HG03558 (cell line): ENCODE results near the gene RGS13.

ENCODE experiments used
- ATAC-seq: cut with Tn5 transposase; IDR thresholded peaks from one replicate; pipeline ENCODE4 v1.9.1; 2021; ENCODE audit warnings: moderate number of reproducible peaks; ENCODE audit not compliant: unreplicated experiment; ENCODE audit errors: extremely low read depth

Gene RGS13

DNA sequence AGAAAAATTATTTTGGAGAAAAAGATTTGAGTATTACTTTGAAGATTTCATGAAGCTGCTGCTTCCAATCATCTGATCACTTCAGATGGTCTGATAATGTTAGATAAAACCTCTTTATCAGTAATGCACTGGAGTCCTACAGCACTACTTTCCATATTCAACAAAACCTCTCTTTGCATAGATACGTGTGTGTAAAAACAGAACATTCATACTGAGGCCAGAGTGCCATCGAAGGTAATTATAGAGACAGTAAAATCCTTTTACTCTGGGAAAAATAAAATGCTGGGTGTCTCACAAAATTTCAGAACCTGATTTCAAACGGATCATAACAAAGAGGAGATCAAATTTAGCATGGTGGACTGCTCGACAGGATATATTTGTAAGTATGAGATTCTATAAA lies at the start of gene RGS13:
RGS13 (plus strand) TSS at position 209 of the 400 bp plus-strand sequence. CDS start 8,188 bp downstream, outside the sequence.
- no peak for ATAC-seq

GRCh38 chr1:192587386-192588266 lies 48.3 kb upstream of the RGS13 start:
- no peak for ATAC-seq

- ATAC-seq: no peak
Measured at GRCh38 chr1:192588546-192588945, 47.4 kb upstream of the RGS13 start.

- ATAC-seq: no peak
Measured at GRCh38 chr1:192589813-192590212, 46.1 kb upstream of the RGS13 start.

GRCh38 chr1:192592517-192592916 lies 43.4 kb upstream of the RGS13 start:
- no peak for ATAC-seq

GRCh38 chr1:192592981-192593708 lies 42.8 kb upstream of the RGS13 start:
- ATAC-seq: no peak

DNA sequence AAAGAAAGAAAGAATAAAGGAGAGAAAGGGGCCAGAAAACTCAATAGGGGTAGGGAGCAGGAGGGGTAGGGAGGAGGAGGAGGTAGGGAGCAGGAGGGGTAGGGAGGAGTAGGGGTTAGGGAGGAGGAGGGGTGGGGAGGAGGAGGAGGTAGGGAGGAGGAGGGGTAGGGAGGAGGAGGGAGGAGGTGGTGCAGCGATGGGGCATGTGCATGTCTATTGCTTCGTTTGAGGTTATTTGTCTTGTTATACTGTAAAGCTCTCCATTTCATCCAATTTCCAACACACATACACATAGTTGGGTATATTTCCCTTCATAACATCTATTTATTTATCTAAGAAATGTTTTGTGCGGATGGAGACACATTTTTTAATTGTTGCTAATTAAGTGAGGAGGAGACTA lies 40.6 kb upstream of the RGS13 start:
- ATAC-seq: no peak

- no peak for ATAC-seq
Measured at GRCh38 chr1:192598589-192598988, 37.4 kb upstream of the RGS13 start.

GRCh38 chr1:192600275-192600674 lies 35.7 kb upstream of the RGS13 start:
- no peak for ATAC-seq

- peak; percentile 29 for ATAC-seq
Measured at GRCh38 chr1:192601143-192601542, 34.8 kb upstream of the RGS13 start.

GRCh38 chr1:192601567-192601966 lies 34.4 kb upstream of the RGS13 start:
- ATAC-seq: no peak

GRCh38 chr1:192602757-192603156 lies 33.2 kb upstream of the RGS13 start:
- ATAC-seq: no peak

DNA sequence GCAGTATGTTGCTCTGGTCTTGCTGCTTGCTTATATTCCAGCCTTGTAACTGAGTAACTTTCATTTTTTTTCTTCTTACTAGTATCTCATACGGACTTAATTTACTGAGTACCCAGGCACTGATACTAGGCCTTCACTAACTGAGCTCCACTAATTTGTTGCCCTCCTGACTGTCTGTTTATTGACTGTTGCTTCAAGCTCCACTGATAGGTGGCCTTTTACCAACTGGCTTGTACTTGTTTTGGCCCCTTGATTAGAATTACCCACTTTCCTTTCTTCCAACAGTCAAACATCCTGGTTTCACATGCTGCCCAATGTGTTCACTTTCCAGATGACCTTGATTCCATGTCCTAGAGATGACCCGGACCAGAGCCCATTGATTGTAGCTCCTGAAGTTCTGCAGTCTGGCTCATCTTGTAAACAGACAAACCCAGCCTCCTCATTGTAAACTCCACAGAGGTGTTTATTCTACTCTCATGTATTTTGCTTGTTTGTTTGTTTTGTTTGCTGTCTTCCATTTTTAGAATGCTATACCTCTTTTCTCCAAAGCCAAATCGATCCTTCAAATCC lies 32.6 kb upstream of the RGS13 start:
- ATAC-seq: no peak

GRCh38 chr1:192604979-192605620 lies 30.8 kb upstream of the RGS13 start:
- peak; percentile 20 for ATAC-seq

GRCh38 chr1:192608671-192609070 lies 27.3 kb upstream of the RGS13 start:
- ATAC-seq: no peak

DNA sequence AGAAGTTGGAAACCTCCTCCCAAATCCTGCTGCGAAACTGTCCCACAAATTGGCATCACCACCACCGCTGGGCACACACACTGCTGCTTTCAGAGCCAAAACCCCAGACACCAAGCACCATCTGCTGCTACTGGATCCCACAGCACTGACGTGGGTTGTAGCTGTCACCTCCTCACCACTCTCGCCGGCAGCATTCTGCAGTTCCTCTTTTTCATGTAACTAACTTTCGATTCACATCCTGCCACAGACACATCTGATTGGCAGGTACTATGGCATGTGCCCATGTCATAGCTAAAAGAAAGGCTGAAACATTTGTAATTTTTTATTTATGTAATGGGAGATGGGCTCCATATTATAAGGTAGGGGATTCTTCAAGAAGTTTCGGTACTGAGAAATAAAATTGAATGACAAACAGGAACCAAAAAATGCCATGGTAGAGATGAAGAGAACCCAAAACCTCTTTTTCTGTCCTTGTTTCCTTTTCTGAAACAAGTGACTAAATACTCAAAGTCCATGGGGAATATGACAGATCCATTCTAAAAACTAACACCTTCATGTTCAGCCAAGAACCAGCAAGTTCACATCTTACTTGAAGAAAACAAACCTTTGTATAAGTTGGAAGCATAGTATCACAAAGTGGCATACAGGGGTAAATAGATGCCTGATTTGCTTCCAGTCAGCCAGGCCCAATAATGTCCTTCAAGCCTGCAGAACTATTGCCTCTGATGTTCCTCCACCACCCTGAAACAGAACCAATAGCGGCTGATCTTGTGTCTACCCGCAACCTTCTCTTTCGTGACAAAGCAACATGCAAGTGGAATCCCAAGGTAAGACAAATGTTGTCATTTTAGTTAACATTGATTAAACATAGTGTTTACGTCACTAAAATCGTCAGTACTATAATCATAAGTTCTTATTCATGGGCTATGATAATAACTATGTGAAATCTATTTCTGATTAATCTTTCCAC lies 26.6 kb upstream of the RGS13 start:
- peak; percentile 98 for ATAC-seq

DNA sequence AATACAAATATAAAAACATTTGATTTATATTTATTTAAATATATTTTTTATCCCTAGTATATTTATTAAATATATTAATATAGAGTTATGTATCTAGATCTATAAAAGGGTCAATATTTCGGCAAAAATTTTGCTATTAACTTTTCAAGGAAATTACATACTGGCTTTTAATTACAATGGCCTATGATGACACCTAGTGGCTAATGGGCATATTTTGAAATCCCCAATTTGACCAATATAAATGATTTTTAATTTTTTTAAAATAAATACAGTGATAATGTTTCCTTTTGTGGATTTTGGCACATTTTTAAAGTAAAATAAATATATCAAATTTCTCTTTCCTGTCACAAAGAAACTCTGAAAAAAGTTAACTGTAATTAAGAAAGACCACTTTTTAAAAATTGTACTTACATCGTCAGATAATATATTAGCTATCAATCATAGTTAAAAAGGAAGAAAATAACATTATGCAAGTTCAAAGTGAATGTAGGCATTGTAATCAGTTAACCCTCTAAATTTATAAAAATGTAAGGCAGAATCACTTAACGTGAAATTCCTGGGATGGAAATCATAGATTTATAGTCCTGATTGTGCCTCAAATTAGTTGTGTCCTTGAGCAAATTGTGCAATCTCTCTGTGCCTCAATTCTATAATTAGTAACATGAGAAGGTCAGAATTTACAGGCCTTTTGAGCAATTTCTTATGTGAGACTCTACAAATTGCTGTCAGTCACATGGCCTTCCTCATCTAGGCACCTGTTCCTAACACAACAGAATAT lies 25.6 kb upstream of the RGS13 start:
- ATAC-seq: no peak

DNA sequence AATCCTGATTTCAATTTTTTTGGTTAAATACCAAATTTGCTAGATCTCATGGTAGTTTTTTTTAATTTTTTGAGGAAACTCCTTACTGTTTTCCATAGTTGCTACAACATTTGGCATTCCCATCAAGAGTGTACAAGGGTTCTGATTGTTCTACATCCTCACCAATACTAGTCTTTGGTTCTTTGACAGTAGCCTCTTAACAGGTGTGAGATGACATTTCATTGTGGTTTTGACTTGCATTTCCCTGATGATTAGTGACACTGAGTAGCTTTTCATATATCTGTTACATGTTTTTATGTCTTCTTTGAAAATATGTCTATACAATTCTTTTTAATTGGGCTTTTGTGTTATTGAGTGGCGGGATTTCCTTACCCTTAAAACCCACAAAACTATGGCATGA lies 20.9 kb upstream of the RGS13 start:
- no peak for ATAC-seq
